ENCODE results near the gene SPTLC2.

DNA sequence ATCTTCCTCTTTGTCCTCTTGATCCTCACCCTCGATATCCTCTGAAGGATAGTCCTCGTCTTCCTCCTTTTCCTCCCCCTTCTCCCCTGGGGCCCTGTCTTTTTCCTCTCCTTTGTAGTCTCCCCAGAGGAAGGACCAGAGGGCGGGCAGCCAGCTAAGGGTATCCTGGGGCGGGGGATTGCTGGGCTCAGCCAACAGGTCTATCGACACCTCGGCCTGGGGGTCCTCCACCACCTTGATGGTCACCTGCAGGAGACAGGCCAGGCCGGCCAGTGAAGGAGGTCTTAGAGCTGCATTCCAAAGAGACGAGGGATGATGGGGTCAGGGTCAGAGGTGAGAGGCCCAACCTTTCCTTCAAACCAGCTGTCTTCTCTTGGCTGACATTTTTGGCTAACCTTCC is 134.0 kb downstream of the SPTLC2 start:
- TF ChIP-seq, protein P1, sequence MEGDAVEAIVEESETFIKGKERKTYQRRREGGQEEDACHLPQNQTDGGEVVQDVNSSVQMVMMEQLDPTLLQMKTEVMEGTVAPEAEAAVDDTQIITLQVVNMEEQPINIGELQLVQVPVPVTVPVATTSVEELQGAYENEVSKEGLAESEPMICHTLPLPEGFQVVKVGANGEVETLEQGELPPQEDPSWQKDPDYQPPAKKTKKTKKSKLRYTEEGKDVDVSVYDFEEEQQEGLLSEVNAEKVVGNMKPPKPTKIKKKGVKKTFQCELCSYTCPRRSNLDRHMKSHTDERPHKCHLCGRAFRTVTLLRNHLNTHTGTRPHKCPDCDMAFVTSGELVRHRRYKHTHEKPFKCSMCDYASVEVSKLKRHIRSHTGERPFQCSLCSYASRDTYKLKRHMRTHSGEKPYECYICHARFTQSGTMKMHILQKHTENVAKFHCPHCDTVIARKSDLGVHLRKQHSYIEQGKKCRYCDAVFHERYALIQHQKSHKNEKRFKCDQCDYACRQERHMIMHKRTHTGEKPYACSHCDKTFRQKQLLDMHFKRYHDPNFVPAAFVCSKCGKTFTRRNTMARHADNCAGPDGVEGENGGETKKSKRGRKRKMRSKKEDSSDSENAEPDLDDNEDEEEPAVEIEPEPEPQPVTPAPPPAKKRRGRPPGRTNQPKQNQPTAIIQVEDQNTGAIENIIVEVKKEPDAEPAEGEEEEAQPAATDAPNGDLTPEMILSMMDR (IDR thresholded peaks at IDR 0.05; ENCODE audit: low read length), result no peak
- no peak for TF ChIP-seq EZH2phosphoT487 (IDR thresholded peaks at IDR 0.05; ENCODE audit: low read length)
